SIG-M5 treated with dmso at 0.1 percent for 504 hours (cell line): ENCODE data around the gene CDKN2B.

Experiments
- DNase-seq: peaks from one replicate; lab custom pipeline; 2025; ENCODE audit not compliant: unreplicated experiment; lab: John Stamatoyannopoulos, UW

The CDKN2B gene

GRCh38 chr9:21995006-21995665, 14.0 kb downstream of the CDKN2B start:
- peak; percentile 85 for DNase-seq

DNA sequence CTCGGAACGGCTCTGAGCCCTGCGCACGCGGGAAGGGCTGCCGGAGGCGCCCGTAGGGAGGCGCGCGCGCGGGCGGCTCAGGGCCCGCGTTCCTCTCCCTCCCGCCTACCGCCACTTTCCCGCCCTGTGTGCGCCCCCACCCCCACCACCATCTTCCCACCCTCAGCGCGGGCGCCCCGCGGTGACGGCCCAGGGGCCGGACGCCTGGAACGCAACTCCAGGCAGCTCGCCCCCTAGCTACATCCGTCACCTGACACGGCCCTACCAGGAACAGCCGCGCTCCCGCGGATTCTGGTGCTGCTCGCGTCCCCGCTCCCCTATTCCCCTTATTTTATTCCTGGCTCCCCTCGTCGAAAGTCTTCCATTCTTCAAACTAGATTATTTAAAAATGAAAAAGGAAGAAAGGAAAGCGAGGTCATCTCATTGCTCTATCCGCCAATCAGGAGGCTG, 14.5 kb downstream of the CDKN2B start, which contains the start of gene CDKN2B-AS1:
TSS of gene CDKN2B-AS1 (plus strand) at position 236 of the 450 bp plus-strand sequence.
- DNase-seq, result peak; percentile 76

GRCh38 chr9:21993893-21994555, 15.1 kb downstream of the CDKN2B start, which contains the start of gene CDKN2A:
TSS of gene CDKN2A (minus strand) at chr9:21994392.
- DNase-seq, result peak; percentile 61

DNA sequence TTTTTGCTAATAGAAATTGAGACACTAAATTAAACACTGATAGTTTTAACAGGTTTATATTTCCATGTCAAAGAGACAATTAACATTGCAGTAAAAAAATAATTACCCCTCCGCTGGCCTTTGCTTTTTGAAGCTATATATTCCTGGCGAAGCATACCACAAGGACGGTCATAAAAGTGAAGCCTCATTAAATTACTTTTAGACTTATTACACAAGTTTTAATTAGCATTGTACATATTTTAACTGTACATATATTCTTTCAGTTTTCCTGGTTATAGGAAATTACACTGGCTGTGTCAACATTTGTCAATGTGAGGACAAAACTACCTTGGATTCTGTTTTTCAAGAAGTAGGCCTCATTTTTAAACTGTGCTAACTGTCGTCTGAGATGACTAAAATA, 16.1 kb downstream of the CDKN2B start:
- no peak for DNase-seq

- DNase-seq, result no peak
Observed at GRCh38 chr9:21991072-21991959, 17.8 kb downstream of the CDKN2B start.

- DNase-seq, result no peak
Observed at GRCh38 chr9:21989440-21990189, 19.5 kb downstream of the CDKN2B start.

DNA sequence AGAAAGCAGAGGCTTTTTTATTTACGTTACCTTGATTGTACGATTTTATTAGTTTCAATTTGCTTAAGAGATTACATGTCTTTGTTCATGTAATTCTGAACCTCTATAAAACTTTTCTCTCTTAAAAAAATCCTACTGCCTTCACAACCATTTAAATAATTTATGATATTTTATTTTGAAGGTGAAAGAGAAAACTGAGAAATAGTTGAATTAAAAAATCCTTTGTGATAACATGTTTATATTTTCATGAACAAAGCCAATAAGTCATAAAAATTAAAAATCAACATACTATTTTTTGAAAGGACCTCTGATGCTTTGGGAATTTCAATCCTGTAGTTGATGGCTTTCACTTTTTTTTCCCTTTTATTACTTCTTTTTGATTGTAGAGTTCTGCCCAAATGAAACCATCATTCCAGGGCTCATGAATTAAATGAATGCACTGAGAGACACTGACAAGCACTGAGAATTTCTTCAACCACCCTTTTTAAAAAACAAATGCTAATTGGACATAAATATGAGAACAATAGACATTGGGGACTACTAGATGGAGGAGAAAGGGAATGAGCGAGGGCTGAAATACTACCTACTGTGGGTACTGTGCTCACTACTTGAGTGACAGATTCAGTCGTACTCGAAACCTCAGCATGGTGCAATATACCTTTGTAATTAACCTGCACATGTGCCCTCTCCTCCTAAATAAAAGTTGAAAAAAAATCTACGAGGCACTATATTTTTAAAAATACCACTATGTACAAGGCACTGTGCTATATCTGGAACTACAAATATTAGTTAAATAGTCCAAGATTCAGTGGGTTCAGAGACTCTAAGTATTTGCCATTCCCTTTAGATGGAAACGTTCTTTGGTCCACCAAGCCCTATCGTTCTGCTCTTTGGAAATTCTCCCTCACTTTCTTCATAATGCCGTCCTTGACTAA, 20.8 kb downstream of the CDKN2B start:
- no peak for DNase-seq

DNA sequence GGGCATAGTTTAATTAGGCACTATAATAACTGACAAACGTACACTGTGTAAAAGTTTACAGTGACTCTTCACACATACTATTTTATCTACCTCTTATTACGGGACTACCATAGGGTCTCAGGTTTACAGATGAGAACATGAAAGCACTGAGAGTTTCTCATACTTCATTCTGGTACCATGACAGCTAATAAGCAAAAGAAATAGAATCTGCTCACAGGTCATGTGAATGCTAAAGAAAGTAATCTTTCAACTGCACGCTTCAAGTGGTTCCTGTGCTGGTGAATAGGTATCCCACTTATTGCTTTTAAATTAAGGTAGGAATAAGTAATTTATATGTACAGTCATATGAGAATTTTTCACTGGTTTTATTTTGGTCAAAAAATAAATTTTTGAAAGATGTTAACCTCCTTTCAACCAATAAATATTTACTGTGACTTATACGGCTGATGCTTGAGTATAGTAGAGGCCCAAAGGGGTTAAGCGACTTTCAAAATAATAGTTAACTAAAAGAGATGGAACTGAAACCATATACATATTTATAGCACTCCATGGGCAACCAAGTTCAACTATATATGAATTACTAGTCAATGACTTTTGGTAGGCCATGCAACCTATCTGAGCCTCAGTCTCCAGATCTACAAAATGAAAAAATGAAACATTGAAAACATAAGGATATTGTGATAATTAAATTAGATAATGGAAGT, 23.0 kb downstream of the CDKN2B start:
- DNase-seq, result no peak

DNA sequence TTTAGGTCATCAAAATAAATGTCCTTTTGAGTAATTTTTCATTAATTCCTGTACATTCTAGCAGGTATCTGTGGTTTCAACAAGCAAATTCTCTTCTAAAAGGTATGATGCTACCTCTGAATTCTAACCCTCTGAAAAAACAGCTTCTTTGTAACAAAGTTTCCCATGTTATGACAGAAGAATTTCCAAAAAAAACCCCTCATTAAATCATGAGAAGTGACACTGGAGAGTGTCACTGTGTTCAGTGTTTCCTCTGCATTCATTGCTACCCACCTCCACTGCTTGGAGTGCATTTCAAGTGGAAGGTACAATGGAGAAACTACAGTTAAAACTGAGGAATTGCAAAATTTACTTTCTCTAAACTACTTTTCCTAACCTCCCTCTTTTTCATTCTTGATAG, 25.0 kb downstream of the CDKN2B start:
- no peak for DNase-seq

GRCh38 chr9:21983561-21983935, 25.6 kb downstream of the CDKN2B start:
- peak; percentile 54 for DNase-seq

GRCh38 chr9:21982861-21983560, 26.1 kb downstream of the CDKN2B start:
- DNase-seq, result peak; percentile 10

GRCh38 chr9:21982391-21982790, 26.7 kb downstream of the CDKN2B start:
- no peak for DNase-seq

GRCh38 chr9:21976334-21976875, 32.7 kb downstream of the CDKN2B start:
- DNase-seq, result no peak

DNA sequence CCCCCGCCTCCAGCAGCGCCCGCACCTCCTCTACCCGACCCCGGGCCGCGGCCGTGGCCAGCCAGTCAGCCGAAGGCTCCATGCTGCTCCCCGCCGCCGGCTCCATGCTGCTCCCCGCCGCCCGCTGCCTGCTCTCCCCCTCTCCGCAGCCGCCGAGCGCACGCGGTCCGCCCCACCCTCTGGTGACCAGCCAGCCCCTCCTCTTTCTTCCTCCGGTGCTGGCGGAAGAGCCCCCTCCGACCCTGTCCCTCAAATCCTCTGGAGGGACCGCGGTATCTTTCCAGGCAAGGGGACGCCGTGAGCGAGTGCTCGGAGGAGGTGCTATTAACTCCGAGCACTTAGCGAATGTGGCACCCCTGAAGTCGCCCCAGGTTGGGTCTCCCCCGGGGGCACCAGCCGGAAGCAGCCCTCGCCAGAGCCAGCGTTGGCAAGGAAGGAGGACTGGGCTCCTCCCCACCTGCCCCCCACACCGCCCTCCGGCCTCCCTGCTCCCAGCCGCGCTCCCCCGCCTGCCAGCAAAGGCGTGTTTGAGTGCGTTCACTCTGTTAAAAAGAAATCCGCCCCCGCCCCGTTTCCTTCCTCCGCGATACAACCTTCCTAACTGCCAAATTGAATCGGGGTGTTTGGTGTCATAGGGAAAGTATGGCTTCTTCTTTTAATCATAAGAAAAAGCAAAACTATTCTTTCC, 34.2 kb downstream of the CDKN2B start:
- no peak for DNase-seq

DNA sequence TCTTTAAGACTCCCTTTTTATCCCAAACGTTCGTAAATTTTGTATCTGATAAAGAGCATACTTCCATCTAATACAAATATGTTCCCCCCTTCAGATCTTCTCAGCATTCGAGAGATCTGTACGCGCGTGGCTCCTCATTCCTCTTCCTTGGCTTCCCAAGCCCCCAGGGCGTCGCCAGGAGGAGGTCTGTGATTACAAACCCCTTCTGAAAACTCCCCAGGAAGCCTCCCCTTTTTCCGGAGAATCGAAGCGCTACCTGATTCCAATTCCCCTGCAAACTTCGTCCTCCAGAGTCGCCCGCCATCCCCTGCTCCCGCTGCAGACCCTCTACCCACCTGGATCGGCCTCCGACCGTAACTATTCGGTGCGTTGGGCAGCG, 34.8 kb downstream of the CDKN2B start:
- DNase-seq, result no peak

DNA sequence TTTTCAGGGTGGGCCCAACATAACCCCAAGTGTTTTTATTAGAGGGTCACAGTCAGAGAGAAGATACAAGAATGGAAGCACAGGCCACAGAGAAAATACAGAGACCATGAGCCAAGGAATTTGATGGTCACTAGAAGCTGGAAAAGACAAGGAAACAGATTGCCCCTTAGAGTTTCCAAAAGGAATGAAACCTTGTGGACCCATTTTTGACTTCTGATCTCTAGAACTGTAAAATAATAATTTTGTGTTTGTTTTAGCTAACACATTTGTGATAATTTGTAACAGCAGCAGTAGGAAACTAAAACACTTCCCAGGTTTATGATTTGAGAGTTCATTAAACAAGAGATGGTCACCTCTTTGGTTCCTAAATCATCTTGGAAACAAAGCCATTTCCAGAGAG, 36.7 kb downstream of the CDKN2B start:
- DNase-seq, result no peak

DNA sequence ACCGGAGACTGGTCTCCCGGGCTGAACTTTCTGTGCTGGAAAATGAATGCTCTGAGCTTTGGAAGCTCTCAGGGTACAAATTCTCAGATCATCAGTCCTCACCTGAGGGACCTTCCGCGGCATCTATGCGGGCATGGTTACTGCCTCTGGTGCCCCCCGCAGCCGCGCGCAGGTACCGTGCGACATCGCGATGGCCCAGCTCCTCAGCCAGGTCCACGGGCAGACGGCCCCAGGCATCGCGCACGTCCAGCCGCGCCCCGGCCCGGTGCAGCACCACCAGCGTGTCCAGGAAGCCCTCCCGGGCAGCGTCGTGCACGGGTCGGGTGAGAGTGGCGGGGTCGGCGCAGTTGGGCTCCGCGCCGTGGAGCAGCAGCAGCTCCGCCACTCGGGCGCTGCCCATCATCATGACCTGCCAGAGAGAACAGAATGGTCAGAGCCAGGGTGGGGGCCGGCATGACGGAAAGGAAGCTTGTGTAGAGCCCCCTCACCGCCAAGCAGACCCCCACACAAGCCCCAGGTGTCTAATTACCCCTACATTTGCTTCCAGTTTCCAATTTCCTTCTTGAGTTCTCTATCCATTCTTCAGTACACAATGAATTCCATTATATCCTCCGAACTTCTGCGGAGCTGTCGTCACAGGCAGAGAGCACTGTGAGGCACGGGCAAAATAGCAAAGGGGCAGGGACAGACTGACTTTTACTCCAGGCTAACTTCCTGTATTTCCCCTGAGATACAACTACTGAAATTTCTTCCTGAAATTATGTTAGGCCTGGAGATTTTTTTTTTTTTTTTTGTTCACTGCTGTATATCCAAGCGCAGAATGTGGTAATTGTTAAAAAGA, 38.1 kb downstream of the CDKN2B start:
- DNase-seq, result no peak
